Keratinocyte (primary cell): ENCODE measurements around the gene SMARCA4.

Experiments used
- CTCF ChIP-seq, 3 experiments: IDR thresholded peaks in 1 of 3; conservative IDR thresholded peaks in 1 of 3; optimal IDR thresholded peaks in 1 of 3; 2 replicates in 2 of 3; 3 replicates in 1 of 3; pipeline versions ENCODE3 to v1.5.1; 2011; ENCODE audit warnings: low read length in 3 of 3, mild to moderate bottlenecking in 3 of 3, moderate library complexity in 2 of 3, control low read depth in 1 of 3, inconsistent platforms in 1 of 3; ENCODE audit not compliant: insufficient read depth in 2 of 3; ENCODE audit errors: extremely low read depth in 1 of 3
- EZH2 ChIP-seq: IDR thresholded peaks from one replicate; pipeline ENCODE4 v1.6.1; 2012; ENCODE audit warnings: inconsistent platforms, mild to moderate bottlenecking, low read length, moderate library complexity

- no peak for TF ChIP-seq CTCF (optimal IDR thresholded peaks at IDR 0.05 in 1 of 3, IDR thresholded peaks at IDR 0.05 in 1 of 3, conservative IDR thresholded peaks at IDR 0.05 in 1 of 3; ENCODE audit: extremely low read depth in 1 of 3, insufficient read depth in 2 of 3, low read length in 3 of 3)
- TF ChIP-seq EZH2: no peak
Observed at GRCh38 chr19:10985502-10985901, 24.7 kb downstream of the SMARCA4 start.
